ENCODE measurements around the gene DPYSL5.

The DPYSL5 gene

GRCh38 chr2:26975102-26975501 is 127.2 kb downstream of the DPYSL5 start:
- no peak overlapping the region for H3K27ac ChIP-seq (ENCODE audit: low read length)
- no peak overlapping the region for H3K9ac ChIP-seq (ENCODE audit: low read depth, low read length)
- TF ChIP-seq CTCF (IDR thresholded peaks at IDR 0.05; ENCODE audit: borderline replicate concordance, extremely low read depth, low read length, poor library complexity, severe bottlenecking) (no peak), EZH2 (IDR thresholded peaks at IDR 0.05; ENCODE audit: borderline replicate concordance, low read depth, low read length, severe bottlenecking) (no peak)
- no peak overlapping the region for H3K4me2 ChIP-seq (ENCODE audit: insufficient read depth, low read length)
- peaks cover 6% of the 10 kb centered on the region for H3K4me1 ChIP-seq (ENCODE audit: insufficient read depth, low read length)
- no peaks in the 10 kb centered on the region for H3K36me3 ChIP-seq (ENCODE audit: insufficient read depth, low read length)
- DNase-seq (no peak), ATAC-seq (ENCODE audit: insufficient read depth, low read depth) (no peak)
- H3K9me3 ChIP-seq (ENCODE audit: insufficient read depth, low read length, severe bottlenecking) = no peaks in the 10 kb centered on the region
- no peak overlapping the region for H2AFZ ChIP-seq (ENCODE audit: low read depth, low read length)
- H4K20me1 ChIP-seq (ENCODE audit: insufficient read depth, low read length) = no peaks in the 10 kb centered on the region
- no peaks in the 10 kb centered on the region for H3K79me2 ChIP-seq (ENCODE audit: insufficient read depth, low read length)
- no peak overlapping the region for H3K4me3 ChIP-seq (ENCODE audit: low read depth in 1 of 2, low read length in 2 of 2)
- peaks cover 50% of the 10 kb centered on the region for H3K27me3 ChIP-seq (ENCODE audit: insufficient read depth, low read length, poor library complexity)

DNA sequence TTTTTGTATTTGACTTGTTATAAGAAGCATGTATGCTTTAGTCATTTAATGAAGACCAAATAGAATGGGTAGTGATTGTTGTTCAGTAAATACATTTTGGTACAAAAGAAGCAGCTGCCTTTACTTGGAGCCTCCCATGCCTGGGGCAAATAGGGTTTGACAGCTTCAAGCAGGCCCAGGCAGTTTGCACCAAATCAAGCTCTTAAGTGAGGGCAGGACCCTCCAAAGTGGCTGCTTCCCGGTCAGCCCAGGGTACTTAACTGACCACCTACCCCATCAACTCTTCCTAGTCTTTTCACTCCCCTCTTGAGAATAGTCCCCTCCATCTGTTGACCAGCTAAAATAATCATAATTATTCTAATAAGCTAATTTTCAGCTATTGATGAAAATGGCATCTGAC is 127.7 kb downstream of the DPYSL5 start:
- Histone ChIP-seq H3K27ac (ENCODE audit: low read length) (no peak overlapping the region), H3K27me3 (ENCODE audit: insufficient read depth, low read length, poor library complexity) (peaks cover 48% of the 10 kb centered on the region), H3K36me3 (ENCODE audit: insufficient read depth, low read length) (no peaks in the 10 kb centered on the region), H3K9ac (ENCODE audit: low read depth, low read length) (no peak overlapping the region), H3K79me2 (ENCODE audit: insufficient read depth, low read length) (no peaks in the 10 kb centered on the region), H2AFZ (ENCODE audit: low read depth, low read length) (no peak overlapping the region), H3K4me1 (ENCODE audit: insufficient read depth, low read length) (peaks cover under 1% of the 10 kb centered on the region; the same call in 1 of the 2 replicates), H3K4me3 (ENCODE audit: low read depth in 1 of 2, low read length in 2 of 2) (no peak overlapping the region), H4K20me1 (ENCODE audit: insufficient read depth, low read length) (no peaks in the 10 kb centered on the region), H3K4me2 (ENCODE audit: insufficient read depth, low read length) (no peak overlapping the region), H3K9me3 (ENCODE audit: insufficient read depth, low read length, severe bottlenecking) (no peaks in the 10 kb centered on the region)
- TF ChIP-seq CTCF (IDR thresholded peaks at IDR 0.05; ENCODE audit: borderline replicate concordance, extremely low read depth, low read length, poor library complexity, severe bottlenecking) = no peak
- no peak for ATAC-seq (ENCODE audit: insufficient read depth, low read depth)
- no peak for DNase-seq

DNA sequence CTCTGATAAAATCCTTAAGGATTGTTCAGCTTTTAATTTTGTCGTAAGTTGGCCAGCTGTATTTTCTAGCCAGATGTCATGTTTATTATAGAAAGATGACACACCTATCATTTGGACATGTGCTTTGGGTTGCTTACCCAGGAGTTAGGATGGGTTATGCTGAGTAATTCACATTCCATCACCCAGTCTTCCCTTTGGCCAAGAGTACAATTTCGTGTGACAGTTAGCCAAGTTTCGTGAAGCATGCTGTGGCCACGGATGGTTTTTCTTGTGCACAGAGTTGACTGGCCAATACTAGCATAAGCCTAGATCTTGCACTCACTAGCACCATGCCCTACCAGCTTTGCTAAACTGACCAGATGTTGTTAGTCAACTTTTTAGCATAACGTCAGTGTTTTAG is 128.3 kb downstream of the DPYSL5 start:
- no peak overlapping the region for H2AFZ ChIP-seq (ENCODE audit: low read depth, low read length)
- TF ChIP-seq EZH2 (IDR thresholded peaks at IDR 0.05; ENCODE audit: borderline replicate concordance, low read depth, low read length, severe bottlenecking) (no peak), CTCF (IDR thresholded peaks at IDR 0.05; ENCODE audit: borderline replicate concordance, extremely low read depth, low read length, poor library complexity, severe bottlenecking) (no peak)
- H3K4me3 ChIP-seq (ENCODE audit: low read depth in 1 of 2, low read length in 2 of 2) = no peak overlapping the region
- H3K9me3 ChIP-seq (ENCODE audit: insufficient read depth, low read length, severe bottlenecking) = no peaks in the 10 kb centered on the region
- no peak for DNase-seq
- peaks cover 48% of the 10 kb centered on the region for H3K27me3 ChIP-seq (ENCODE audit: insufficient read depth, low read length, poor library complexity)
- no peak overlapping the region for H3K4me2 ChIP-seq (ENCODE audit: insufficient read depth, low read length)
- no peaks in the 10 kb centered on the region for H3K79me2 ChIP-seq (ENCODE audit: insufficient read depth, low read length)
- H3K27ac ChIP-seq (ENCODE audit: low read length) = no peak overlapping the region
- no peaks in the 10 kb centered on the region for H3K36me3 ChIP-seq (ENCODE audit: insufficient read depth, low read length)
- ATAC-seq (ENCODE audit: insufficient read depth, low read depth) = no peak
- no peak overlapping the region for H3K9ac ChIP-seq (ENCODE audit: low read depth, low read length)
- H4K20me1 ChIP-seq (ENCODE audit: insufficient read depth, low read length) = no peaks in the 10 kb centered on the region
- no peaks in the 10 kb centered on the region for H3K4me1 ChIP-seq (ENCODE audit: insufficient read depth, low read length)

DNA sequence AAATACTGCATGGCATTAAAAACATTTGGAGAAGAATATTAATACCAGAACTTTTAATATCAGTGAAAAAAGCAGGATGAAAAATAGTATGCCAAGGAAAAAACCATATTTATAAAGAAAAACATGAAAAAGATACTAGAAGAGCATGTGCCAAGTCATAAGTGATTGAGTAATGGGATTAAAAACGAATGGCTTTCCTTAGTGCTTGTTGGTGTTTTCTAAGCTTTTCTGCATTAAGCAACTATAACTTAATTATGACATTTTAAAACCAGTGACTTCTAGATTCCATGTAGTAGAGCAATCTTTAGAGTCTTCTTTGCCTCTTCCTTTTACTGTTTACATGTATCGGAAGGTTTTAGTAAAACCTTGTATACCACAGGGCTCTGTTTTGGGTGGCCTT is 129.1 kb downstream of the DPYSL5 start:
- H3K27me3 ChIP-seq (ENCODE audit: insufficient read depth, low read length, poor library complexity) = peaks cover 42% of the 10 kb centered on the region
- no peaks in the 10 kb centered on the region for H3K36me3 ChIP-seq (ENCODE audit: insufficient read depth, low read length)
- H4K20me1 ChIP-seq (ENCODE audit: insufficient read depth, low read length) = no peaks in the 10 kb centered on the region
- no peak overlapping the region for H3K27ac ChIP-seq (ENCODE audit: low read length)
- H2AFZ ChIP-seq (ENCODE audit: low read depth, low read length) = no peak overlapping the region
- TF ChIP-seq CTCF (IDR thresholded peaks at IDR 0.05; ENCODE audit: borderline replicate concordance, extremely low read depth, low read length, poor library complexity, severe bottlenecking) = no peak
- no peak for TF ChIP-seq EZH2 (IDR thresholded peaks at IDR 0.05; ENCODE audit: borderline replicate concordance, low read depth, low read length, severe bottlenecking)
- no peak overlapping the region for H3K9ac ChIP-seq (ENCODE audit: low read depth, low read length)
- no peak for DNase-seq
- H3K4me3 ChIP-seq (ENCODE audit: low read depth in 1 of 2, low read length in 2 of 2) = no peak overlapping the region
- no peaks in the 10 kb centered on the region for H3K4me1 ChIP-seq (ENCODE audit: insufficient read depth, low read length)
- H3K4me2 ChIP-seq (ENCODE audit: insufficient read depth, low read length) = no peak overlapping the region
- no peak for ATAC-seq (ENCODE audit: insufficient read depth, low read depth)
- no peaks in the 10 kb centered on the region for H3K9me3 ChIP-seq (ENCODE audit: insufficient read depth, low read length, severe bottlenecking)
- no peaks in the 10 kb centered on the region for H3K79me2 ChIP-seq (ENCODE audit: insufficient read depth, low read length)

Measured in DND-41 (cell line).